GM19455 (cell line): ENCODE data around the gene OMG.
"Not testable (repeated sequence)": the region's sequence is repeated elsewhere in the genome, so short reads cannot be mapped to it uniquely, and the experiment has no call there.

Experiments
- ATAC-seq: cut with Tn5 transposase; IDR thresholded peaks from one replicate; pipeline ENCODE4 v1.9.1; 2021; ENCODE audit not compliant: unreplicated experiment

OMG gene

DNA sequence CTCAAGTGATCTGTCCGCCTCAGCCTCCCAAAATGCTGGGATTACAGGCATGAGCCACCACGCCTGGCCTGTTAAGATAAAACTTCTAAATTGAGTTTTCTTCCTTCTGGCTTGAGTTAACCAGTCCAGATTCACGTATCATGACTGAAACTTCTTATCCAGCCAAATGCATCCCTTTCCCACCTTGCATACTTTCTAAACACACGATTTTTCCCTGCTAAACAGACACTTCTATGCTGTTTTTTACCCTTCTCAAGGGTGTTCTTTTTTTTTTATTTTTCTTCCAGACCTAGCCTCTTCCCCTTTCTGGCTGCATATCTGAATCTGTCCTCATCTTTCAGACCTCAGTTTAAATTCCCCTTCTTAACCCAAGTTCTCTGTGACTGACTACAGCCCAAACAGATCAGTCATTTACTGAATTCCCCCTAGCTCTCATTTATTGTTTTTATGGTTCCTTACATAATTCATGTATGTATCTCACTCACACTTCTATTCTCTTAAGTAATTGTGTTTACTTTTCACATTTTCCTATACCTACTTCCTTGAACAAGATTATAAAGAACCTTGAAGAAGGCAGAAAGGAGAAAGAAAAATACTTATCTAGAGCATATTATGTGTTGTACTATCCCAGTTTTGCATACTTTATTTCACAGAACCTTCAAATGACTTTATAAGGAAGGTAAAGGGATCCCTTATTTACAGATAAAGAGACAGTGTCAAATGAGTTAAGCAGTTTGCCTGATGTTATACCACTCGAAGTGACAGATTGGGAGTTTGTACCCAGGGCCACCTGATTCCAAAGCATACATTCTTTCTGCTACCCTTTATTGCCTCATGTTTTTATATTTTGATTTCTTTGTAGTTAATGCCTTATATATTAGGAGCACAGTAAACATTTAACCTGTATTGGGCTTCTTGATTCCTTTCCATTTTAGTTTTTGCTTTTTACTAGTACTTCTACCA, 11.6 kb upstream of the OMG start:
- no peak for ATAC-seq

GRCh38 chr17:31307640-31308039, 10.6 kb upstream of the OMG start:
- ATAC-seq, result no peak

GRCh38 chr17:31299624-31300023, 2.6 kb upstream of the OMG start:
- no peak for ATAC-seq

- no peak for ATAC-seq
These were observed 897 bp downstream of the OMG start for GRCh38 chr17:31296142-31296541.

GRCh38 chr17:31295489-31295871, 1.6 kb downstream of the OMG start:
- ATAC-seq, result no peak

- ATAC-seq, result no peak
These were observed 2.1 kb downstream of the OMG start for GRCh38 chr17:31294820-31295488.

GRCh38 chr17:31294231-31294630, 2.8 kb downstream of the OMG start:
- no peak for ATAC-seq

GRCh38 chr17:31293581-31293980, 3.5 kb downstream of the OMG start:
- ATAC-seq, result no peak

GRCh38 chr17:31291820-31292219, 5.2 kb downstream of the OMG start:
- no peak for ATAC-seq

GRCh38 chr17:31289790-31290189, 7.2 kb downstream of the OMG start:
- ATAC-seq, result no peak

DNA sequence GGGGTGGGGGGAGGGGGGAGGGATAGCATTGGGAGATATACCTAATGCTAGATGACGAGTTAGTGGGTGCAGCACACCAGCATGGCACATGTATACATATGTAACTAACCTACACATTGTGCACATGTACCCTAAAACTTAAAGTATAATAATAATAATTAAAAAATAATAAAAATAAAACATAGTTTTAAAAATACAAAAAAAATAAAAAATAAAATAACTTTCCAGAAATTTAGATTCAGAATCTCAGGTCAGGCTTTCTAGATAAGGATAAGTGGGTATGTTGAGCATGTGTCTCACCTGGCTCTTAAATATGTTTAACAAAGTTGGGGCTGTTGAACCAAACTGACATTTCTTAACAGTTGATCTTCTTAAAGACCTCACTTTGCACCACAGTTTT, 9.1 kb downstream of the OMG start:
- ATAC-seq, result not testable (repeated sequence)

DNA sequence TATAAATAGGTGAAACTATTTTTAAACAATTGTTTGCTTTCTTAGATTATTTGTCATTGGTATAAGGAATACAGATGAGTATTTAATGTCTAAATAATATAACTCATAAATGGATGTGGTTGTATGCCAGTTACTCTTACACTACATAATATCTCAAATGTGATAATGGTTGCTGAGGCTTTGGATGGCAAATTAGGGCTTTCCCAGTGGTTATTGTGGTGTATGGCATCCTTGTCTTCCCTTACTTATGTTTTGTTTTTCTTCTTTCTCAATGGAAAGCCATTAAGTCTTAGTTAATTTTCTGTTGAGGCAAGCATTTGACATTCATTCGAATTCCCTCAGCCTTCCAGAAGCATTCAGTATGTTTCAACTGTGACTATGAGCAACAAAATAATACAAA, 10.5 kb downstream of the OMG start:
- no peak for ATAC-seq

- no peak for ATAC-seq
These were observed 13.2 kb downstream of the OMG start for GRCh38 chr17:31283841-31284240.

- ATAC-seq, result no peak
These were observed 16.0 kb downstream of the OMG start for GRCh38 chr17:31281061-31281460.

DNA sequence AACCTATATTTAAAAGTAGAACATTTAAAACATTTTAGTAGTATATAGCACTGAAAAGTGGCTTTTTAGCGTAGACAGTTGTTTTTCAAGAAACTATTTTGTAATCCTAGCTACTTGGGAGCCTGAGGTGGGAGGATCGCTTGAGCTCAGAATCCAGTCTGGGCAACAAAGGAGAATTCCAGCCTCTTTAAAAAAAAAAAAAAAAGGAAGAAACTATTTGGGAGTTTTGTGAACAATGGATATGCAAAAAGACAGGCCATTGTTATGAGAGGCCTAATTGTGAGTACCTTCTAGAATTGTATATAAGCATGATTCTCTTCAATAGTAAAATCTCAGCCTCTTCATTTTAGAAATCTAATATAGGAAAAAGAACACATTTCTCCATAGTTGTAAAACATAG, 17.6 kb downstream of the OMG start:
- ATAC-seq, result no peak

DNA sequence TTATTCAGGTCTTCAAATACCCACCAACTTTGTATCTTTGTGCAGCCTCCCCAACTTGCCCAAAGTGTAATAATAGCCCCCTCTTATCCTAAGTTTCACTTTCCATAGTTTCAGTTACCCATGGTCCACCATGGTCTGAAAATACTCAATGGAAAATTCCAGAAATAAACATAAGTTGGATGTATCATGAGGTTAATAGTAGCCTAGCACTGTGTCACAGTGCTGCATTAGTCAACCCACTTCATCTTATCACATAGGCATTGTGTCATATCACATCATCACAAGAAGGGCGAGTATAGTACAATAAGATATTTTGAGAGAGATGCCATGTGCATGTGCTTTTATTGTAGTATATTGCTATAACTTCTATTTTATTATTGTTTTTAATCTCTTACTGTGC, 21.9 kb downstream of the OMG start:
- ATAC-seq, result no peak

- ATAC-seq, result no peak
These were observed 22.8 kb downstream of the OMG start for GRCh38 chr17:31274252-31274651.

DNA sequence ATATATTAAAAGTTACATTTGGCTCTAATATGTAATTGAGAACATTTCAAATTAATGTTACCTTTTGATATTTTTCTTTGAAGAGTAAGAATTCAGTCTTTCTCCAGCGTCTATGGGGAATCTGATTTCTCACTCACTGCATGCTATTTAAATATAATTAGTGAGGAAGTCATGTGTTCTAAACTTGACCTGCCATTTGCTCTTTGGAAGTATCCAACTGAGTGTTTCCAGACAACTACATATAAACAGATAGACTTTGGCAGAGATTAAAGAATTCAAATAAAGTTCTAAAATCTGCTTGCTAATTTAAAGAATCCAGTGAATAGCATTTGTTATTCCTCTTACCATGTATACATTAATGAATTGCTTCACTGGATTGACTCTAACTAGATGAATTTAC, 23.5 kb downstream of the OMG start:
- no peak for ATAC-seq

- no peak for ATAC-seq
These were observed 24.2 kb downstream of the OMG start for GRCh38 chr17:31272803-31273202.

DNA sequence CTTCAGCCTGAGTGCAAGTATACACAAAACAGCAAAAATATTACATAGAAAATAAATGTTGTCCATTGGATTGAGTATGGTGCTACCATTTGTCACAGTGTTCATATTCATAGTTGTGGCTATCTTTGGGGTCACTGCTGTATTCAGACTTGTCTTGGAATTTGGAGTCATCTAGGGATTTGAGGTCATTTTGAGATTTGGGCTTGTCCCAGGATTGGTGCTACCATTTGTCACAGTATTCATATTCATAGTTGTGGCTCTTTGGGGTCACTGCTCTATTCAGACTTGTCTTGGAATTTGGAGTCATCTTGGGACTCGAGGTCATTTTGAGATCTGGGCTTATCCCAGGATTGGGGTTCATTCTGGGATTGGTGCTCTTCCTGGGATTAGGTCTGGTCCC, 24.8 kb downstream of the OMG start:
- ATAC-seq, result no peak

DNA sequence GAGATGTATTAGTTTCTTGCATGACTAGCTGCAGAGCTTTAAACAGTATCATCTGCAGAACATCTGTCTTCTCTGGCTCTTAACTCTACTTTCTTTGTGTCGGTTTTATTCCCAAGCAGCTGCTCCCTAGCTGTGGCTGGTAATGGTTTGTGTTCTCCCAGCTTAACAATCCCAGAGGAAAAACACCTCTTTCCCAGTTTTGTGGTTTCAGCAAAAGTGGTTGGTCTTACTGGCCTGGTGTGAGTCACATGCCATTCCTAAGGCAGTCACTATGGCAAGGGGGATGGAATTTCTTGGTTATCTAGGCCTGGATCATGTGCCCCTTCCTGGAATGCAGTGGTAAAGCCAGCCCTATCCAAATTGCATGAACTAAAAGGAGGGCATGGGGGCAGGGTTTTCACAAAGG, 27.5 kb downstream of the OMG start:
- no peak for ATAC-seq

DNA sequence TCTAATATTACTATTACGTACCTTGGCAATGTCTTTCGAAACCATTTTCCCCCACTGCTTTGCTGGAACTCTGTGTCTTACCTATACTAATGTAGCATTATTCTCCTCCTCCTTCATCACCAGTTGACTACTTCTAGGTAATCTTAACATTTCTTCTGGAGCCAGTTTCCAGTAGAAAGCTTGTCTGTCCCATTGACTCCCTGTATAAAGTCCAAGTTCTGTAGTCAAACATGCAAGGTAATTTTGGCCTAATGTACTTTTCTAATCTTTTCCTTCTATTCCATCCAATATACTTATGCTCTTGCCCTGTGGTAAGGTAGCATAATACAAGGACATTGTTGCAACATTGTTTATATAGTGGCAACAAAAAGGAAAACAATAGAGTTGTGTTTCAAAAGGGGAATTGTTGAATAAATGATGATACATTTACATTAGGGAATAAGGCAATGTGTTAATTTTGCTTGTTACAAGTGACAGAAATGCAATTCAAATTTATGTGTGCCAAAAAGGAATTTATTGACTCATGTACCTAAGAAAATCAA, 27.9 kb downstream of the OMG start:
- ATAC-seq, result no peak
